ENCODE data around the gene ATP6V0A4.

The ATP6V0A4 gene

GRCh38 chr7:138669364-138669763 lies 128.6 kb downstream of the ATP6V0A4 start:
- no peak overlapping the region for H2AK5ac ChIP-seq (ENCODE audit: low read length, severe bottlenecking)
- H3K9ac ChIP-seq (ENCODE audit: low read length), result no peak overlapping the region
- WGBS, result 77% methylated on average over 3 of the region's 4 CpGs
- no peak overlapping the region for H3K23ac ChIP-seq (ENCODE audit: low read length in 2 of 2)
- no peaks in the 10 kb centered on the region for H3K79me1 ChIP-seq (replicated peaks; ENCODE audit: low read length, poor library complexity, severe bottlenecking)
- DNase-seq, result no peak
- no peak overlapping the region for H2BK12ac ChIP-seq (ENCODE audit: low read length in 2 of 2)
- H3K27me3 ChIP-seq (ENCODE audit: control insufficient read depth in 1 of 2, insufficient read depth in 1 of 2, low read length in 2 of 2), result peaks cover 7 to 26% of the 10 kb centered on the region in 2 experiments
- H2BK15ac ChIP-seq (ENCODE audit: low read depth, poor library complexity, severe bottlenecking), result no peak overlapping the region
- no peak overlapping the region for H2BK120ac ChIP-seq (ENCODE audit: low read depth, low read length)
- H2BK5ac ChIP-seq (ENCODE audit: low read depth, low read length, poor library complexity, severe bottlenecking), result no peak overlapping the region
- H3K27ac ChIP-seq (ENCODE audit: low read length, poor library complexity, severe bottlenecking), result no peak overlapping the region
- no peak overlapping the region for H2AFZ ChIP-seq (ENCODE audit: low read depth, low read length)
- no peak overlapping the region for H4K91ac ChIP-seq (ENCODE audit: low read length)
- H3K4me3 ChIP-seq (ENCODE audit: insufficient read depth in 1 of 2, low read depth in 1 of 2, low read length in 2 of 2), result no peak overlapping the region
- H3K36me3 ChIP-seq (ENCODE audit: control insufficient read depth in 1 of 2, insufficient read depth in 2 of 2, low read depth in 1 of 2, low read length in 2 of 2), result no peaks in the 10 kb centered on the region
- H3K4ac ChIP-seq (ENCODE audit: low read depth in 1 of 2, low read length in 2 of 2), result no peak overlapping the region
- H4K8ac ChIP-seq (ENCODE audit: low read length), result no peak overlapping the region
- H3K14ac ChIP-seq (ENCODE audit: low read length in 2 of 2), result no peak overlapping the region
- no peak overlapping the region for H3K4me2 ChIP-seq (ENCODE audit: low read length, poor library complexity, severe bottlenecking)
- no peak overlapping the region for H3K18ac ChIP-seq (ENCODE audit: low read depth in 1 of 2, low read length in 2 of 2)
- no peaks in the 10 kb centered on the region for H3K9me3 ChIP-seq (ENCODE audit: control insufficient read depth, low read length)
- H3K4me1 ChIP-seq (ENCODE audit: control insufficient read depth, insufficient read depth, low read depth, low read length), result peaks cover 3% of the 10 kb centered on the region

GRCh38 chr7:138668946-138669345 lies 129.1 kb downstream of the ATP6V0A4 start:
- no peak overlapping the region for H3K18ac ChIP-seq (ENCODE audit: low read depth in 1 of 2, low read length in 2 of 2)
- no peak overlapping the region for H2AFZ ChIP-seq (ENCODE audit: low read depth, low read length)
- no peak overlapping the region for H4K8ac ChIP-seq (ENCODE audit: low read length)
- no peak overlapping the region for H3K9ac ChIP-seq (ENCODE audit: low read length)
- DNase-seq, result no peak
- no peak overlapping the region for H2BK5ac ChIP-seq (ENCODE audit: low read depth, low read length, poor library complexity, severe bottlenecking)
- H3K27ac ChIP-seq (ENCODE audit: low read length, poor library complexity, severe bottlenecking), result no peak overlapping the region
- no peak overlapping the region for H2BK120ac ChIP-seq (ENCODE audit: low read depth, low read length)
- no peak overlapping the region for H2BK12ac ChIP-seq (ENCODE audit: low read length in 2 of 2)
- H3K23ac ChIP-seq (ENCODE audit: low read length in 2 of 2), result no peak overlapping the region
- H3K14ac ChIP-seq (ENCODE audit: low read length in 2 of 2), result no peak overlapping the region
- no peak overlapping the region for H3K4ac ChIP-seq (ENCODE audit: low read depth in 1 of 2, low read length in 2 of 2)
- H3K4me2 ChIP-seq (ENCODE audit: low read length, poor library complexity, severe bottlenecking), result no peak overlapping the region
- H3K36me3 ChIP-seq (ENCODE audit: control insufficient read depth in 1 of 2, insufficient read depth in 2 of 2, low read depth in 1 of 2, low read length in 2 of 2), result no peaks in the 10 kb centered on the region
- peaks cover 7 to 26% of the 10 kb centered on the region in 2 experiments for H3K27me3 ChIP-seq (ENCODE audit: control insufficient read depth in 1 of 2, insufficient read depth in 1 of 2, low read length in 2 of 2)
- H3K79me1 ChIP-seq (replicated peaks; ENCODE audit: low read length, poor library complexity, severe bottlenecking), result no peaks in the 10 kb centered on the region
- no peak overlapping the region for H4K91ac ChIP-seq (ENCODE audit: low read length)
- H2AK5ac ChIP-seq (ENCODE audit: low read length, severe bottlenecking), result no peak overlapping the region
- H3K4me3 ChIP-seq (ENCODE audit: insufficient read depth in 1 of 2, low read depth in 1 of 2, low read length in 2 of 2), result no peak overlapping the region
- no peak overlapping the region for H2BK15ac ChIP-seq (ENCODE audit: low read depth, poor library complexity, severe bottlenecking)
- no peaks in the 10 kb centered on the region for H3K9me3 ChIP-seq (ENCODE audit: control insufficient read depth, low read length)
- H3K4me1 ChIP-seq (ENCODE audit: control insufficient read depth, insufficient read depth, low read depth, low read length), result peaks cover 7% of the 10 kb centered on the region
- 74% methylated on average over 3 of the region's 3 CpGs for WGBS

GRCh38 chr7:138668229-138668596 lies 129.8 kb downstream of the ATP6V0A4 start:
- no peaks in the 10 kb centered on the region for H3K36me3 ChIP-seq (ENCODE audit: control insufficient read depth in 1 of 2, insufficient read depth in 2 of 2, low read depth in 1 of 2, low read length in 2 of 2)
- no peak overlapping the region for H2BK120ac ChIP-seq (ENCODE audit: low read depth, low read length)
- WGBS, result 82% methylated on average over 2 of the region's 2 CpGs
- no peak overlapping the region for H3K14ac ChIP-seq (ENCODE audit: low read length in 2 of 2)
- H3K9me3 ChIP-seq (ENCODE audit: control insufficient read depth, low read length), result no peaks in the 10 kb centered on the region
- H2BK15ac ChIP-seq (ENCODE audit: low read depth, poor library complexity, severe bottlenecking), result no peak overlapping the region
- H4K8ac ChIP-seq (ENCODE audit: low read length), result no peak overlapping the region
- H3K4me3 ChIP-seq (ENCODE audit: insufficient read depth in 1 of 2, low read depth in 1 of 2, low read length in 2 of 2), result no peak overlapping the region
- H3K27ac ChIP-seq (ENCODE audit: low read length, poor library complexity, severe bottlenecking), result no peak overlapping the region
- no peak overlapping the region for H4K91ac ChIP-seq (ENCODE audit: low read length)
- H2AK5ac ChIP-seq (ENCODE audit: low read length, severe bottlenecking), result no peak overlapping the region
- H2BK5ac ChIP-seq (ENCODE audit: low read depth, low read length, poor library complexity, severe bottlenecking), result no peak overlapping the region
- peaks cover 8% of the 10 kb centered on the region for H3K4me1 ChIP-seq (ENCODE audit: control insufficient read depth, insufficient read depth, low read depth, low read length)
- no peak overlapping the region for H3K23ac ChIP-seq (ENCODE audit: low read length in 2 of 2)
- H3K79me1 ChIP-seq (replicated peaks; ENCODE audit: low read length, poor library complexity, severe bottlenecking), result no peaks in the 10 kb centered on the region
- H3K4ac ChIP-seq (ENCODE audit: low read depth in 1 of 2, low read length in 2 of 2), result no peak overlapping the region
- no peak overlapping the region for H3K4me2 ChIP-seq (ENCODE audit: low read length, poor library complexity, severe bottlenecking)
- H2BK12ac ChIP-seq (ENCODE audit: low read length in 2 of 2), result no peak overlapping the region
- peaks cover 10 to 26% of the 10 kb centered on the region in 2 experiments for H3K27me3 ChIP-seq (ENCODE audit: control insufficient read depth in 1 of 2, insufficient read depth in 1 of 2, low read length in 2 of 2)
- no peak overlapping the region for H3K9ac ChIP-seq (ENCODE audit: low read length)
- no peak for DNase-seq
- no peak overlapping the region for H2AFZ ChIP-seq (ENCODE audit: low read depth, low read length)
- no peak overlapping the region for H3K18ac ChIP-seq (ENCODE audit: low read depth in 1 of 2, low read length in 2 of 2)

- Histone ChIP-seq H4K91ac (ENCODE audit: low read length) (no peak overlapping the region), H3K79me1 (replicated peaks; ENCODE audit: low read length, poor library complexity, severe bottlenecking) (no peaks in the 10 kb centered on the region), H3K9ac (ENCODE audit: low read length) (no peak overlapping the region), H3K4me3 (ENCODE audit: insufficient read depth in 1 of 2, low read depth in 1 of 2, low read length in 2 of 2) (no peak overlapping the region), H2AFZ (ENCODE audit: low read depth, low read length) (no peak overlapping the region), H2BK15ac (ENCODE audit: low read depth, poor library complexity, severe bottlenecking) (no peak overlapping the region), H3K18ac (ENCODE audit: low read depth in 1 of 2, low read length in 2 of 2) (no peak overlapping the region), H2BK5ac (ENCODE audit: low read depth, low read length, poor library complexity, severe bottlenecking) (no peak overlapping the region), H3K27me3 (ENCODE audit: control insufficient read depth in 1 of 2, insufficient read depth in 1 of 2, low read length in 2 of 2) (peaks cover 14 to 26% of the 10 kb centered on the region in 2 experiments), H2BK120ac (ENCODE audit: low read depth, low read length) (no peak overlapping the region), H2BK12ac (ENCODE audit: low read length in 2 of 2) (no peak overlapping the region), H2AK5ac (ENCODE audit: low read length, severe bottlenecking) (no peak overlapping the region), H3K4me2 (ENCODE audit: low read length, poor library complexity, severe bottlenecking) (no peak overlapping the region), H3K4me1 (ENCODE audit: control insufficient read depth, insufficient read depth, low read depth, low read length) (peaks cover 10% of the 10 kb centered on the region), H4K8ac (ENCODE audit: low read length) (no peak overlapping the region), H3K23ac (ENCODE audit: low read length in 2 of 2) (no peak overlapping the region), H3K27ac (ENCODE audit: low read length, poor library complexity, severe bottlenecking) (no peak overlapping the region), H3K14ac (ENCODE audit: low read length in 2 of 2) (no peak overlapping the region), H3K36me3 (ENCODE audit: control insufficient read depth in 1 of 2, insufficient read depth in 2 of 2, low read depth in 1 of 2, low read length in 2 of 2) (no peaks in the 10 kb centered on the region), H3K9me3 (ENCODE audit: control insufficient read depth, low read length) (no peaks in the 10 kb centered on the region), H3K4ac (ENCODE audit: low read depth in 1 of 2, low read length in 2 of 2) (no peak overlapping the region)
- 81% methylated on average over 5 of the region's 6 CpGs for WGBS
- DNase-seq, result no peak
Measured at GRCh38 chr7:138667535-138668228, 130.3 kb downstream of the ATP6V0A4 start.

Measured in mesenchymal stem cell (in vitro differentiated cells and primary cell).